Measurements from ENCODE around the gene KIDINS220. TPM values are rescaled to one million over a fixed set of nuclear protein-coding genes. Genes with fewer than 3 reads are reported as not detected.

Gene KIDINS220
- total and polyA plus RNA-seq, 2 of the 13 experiments (the other 11 are each of a cell fraction or from before 2014, with no cell fraction given): 25.2 to 32.3 TPM

GRCh38 chr2:8821276-8822217 lies 15.9 kb downstream of the KIDINS220 start (continued):
- TF ChIP-seq U2AF1 (optimal IDR thresholded peaks at IDR 0.05; ENCODE audit: low read depth, low read length): no peak
- TF ChIP-seq ZNF614 (CRISPR knock-in tag; IDR thresholded peaks at IDR 0.05; ENCODE audit: borderline replicate concordance): no peak; the same call in 1 of the 2 replicates
- no peak for TF ChIP-seq JDP2 (CRISPR knock-in tag; IDR thresholded peaks at IDR 0.05; ENCODE audit: borderline replicate concordance)
- no peak for TF ChIP-seq CTCF (CRISPR knock-in tag; IDR thresholded peaks at IDR 0.05)
- TF ChIP-seq AGO1 (IDR thresholded peaks at IDR 0.05; ENCODE audit: low read depth, low read length, poor library complexity, severe bottlenecking): no peak
- TF ChIP-seq, protein P1, sequence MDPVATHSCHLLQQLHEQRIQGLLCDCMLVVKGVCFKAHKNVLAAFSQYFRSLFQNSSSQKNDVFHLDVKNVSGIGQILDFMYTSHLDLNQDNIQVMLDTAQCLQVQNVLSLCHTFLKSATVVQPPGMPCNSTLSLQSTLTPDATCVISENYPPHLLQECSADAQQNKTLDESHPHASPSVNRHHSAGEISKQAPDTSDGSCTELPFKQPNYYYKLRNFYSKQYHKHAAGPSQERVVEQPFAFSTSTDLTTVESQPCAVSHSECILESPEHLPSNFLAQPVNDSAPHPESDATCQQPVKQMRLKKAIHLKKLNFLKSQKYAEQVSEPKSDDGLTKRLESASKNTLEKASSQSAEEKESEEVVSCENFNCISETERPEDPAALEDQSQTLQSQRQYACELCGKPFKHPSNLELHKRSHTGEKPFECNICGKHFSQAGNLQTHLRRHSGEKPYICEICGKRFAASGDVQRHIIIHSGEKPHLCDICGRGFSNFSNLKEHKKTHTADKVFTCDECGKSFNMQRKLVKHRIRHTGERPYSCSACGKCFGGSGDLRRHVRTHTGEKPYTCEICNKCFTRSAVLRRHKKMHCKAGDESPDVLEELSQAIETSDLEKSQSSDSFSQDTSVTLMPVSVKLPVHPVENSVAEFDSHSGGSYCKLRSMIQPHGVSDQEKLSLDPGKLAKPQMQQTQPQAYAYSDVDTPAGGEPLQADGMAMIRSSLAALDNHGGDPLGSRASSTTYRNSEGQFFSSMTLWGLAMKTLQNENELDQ (CRISPR knock-in tag; IDR thresholded peaks at IDR 0.05; ENCODE audit: borderline replicate concordance): no peak
- TF ChIP-seq PHF5A (CRISPR knock-in tag; IDR thresholded peaks at IDR 0.05; ENCODE audit: low read depth, unreplicated experiment): no peak
- TF ChIP-seq ZNF839 (CRISPR knock-in tag; IDR thresholded peaks at IDR 0.05; ENCODE audit: borderline replicate concordance): no peak
- no peak for TF ChIP-seq SPEN (CRISPR knock-in tag; IDR thresholded peaks at IDR 0.05; ENCODE audit: low read depth)
- no peak for TF ChIP-seq SP1 (IDR thresholded peaks at IDR 0.05)
- TF ChIP-seq SP1 (CRISPR knock-in tag; IDR thresholded peaks at IDR 0.05): no peak
- TF ChIP-seq WIZ (CRISPR knock-in tag; IDR thresholded peaks at IDR 0.05): no peak
- TF ChIP-seq, protein P2, sequence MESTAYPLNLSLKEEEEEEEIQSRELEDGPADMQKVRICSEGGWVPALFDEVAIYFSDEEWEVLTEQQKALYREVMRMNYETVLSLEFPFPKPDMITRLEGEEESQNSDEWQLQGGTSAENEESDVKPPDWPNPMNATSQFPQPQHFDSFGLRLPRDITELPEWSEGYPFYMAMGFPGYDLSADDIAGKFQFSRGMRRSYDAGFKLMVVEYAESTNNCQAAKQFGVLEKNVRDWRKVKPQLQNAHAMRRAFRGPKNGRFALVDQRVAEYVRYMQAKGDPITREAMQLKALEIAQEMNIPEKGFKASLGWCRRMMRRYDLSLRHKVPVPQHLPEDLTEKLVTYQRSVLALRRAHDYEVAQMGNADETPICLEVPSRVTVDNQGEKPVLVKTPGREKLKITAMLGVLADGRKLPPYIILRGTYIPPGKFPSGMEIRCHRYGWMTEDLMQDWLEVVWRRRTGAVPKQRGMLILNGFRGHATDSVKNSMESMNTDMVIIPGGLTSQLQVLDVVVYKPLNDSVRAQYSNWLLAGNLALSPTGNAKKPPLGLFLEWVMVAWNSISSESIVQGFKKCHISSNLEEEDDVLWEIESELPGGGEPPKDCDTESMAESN (CRISPR knock-in tag; conservative IDR thresholded peaks at IDR 0.05): no peak
- TF ChIP-seq, protein P3, sequence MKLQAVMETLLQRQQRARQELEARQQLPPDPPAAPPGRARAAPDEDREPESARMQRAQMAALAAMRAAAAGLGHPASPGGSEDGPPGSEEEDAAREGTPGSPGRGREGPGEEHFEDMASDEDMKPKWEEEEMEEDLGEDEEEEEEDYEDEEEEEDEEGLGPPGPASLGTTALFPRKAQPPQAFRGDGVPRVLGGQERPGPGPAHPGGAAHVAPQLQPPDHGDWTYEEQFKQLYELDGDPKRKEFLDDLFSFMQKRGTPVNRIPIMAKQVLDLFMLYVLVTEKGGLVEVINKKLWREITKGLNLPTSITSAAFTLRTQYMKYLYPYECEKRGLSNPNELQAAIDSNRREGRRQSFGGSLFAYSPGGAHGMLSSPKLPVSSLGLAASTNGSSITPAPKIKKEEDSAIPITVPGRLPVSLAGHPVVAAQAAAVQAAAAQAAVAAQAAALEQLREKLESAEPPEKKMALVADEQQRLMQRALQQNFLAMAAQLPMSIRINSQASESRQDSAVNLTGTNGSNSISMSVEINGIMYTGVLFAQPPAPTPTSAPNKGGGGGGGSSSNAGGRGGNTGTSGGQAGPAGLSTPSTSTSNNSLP (IDR thresholded peaks at IDR 0.05; ENCODE audit: low read depth, low read length): no peak
- no peak for TF ChIP-seq MAF1 (CRISPR knock-in tag; IDR thresholded peaks at IDR 0.05; ENCODE audit: borderline replicate concordance)
- no peak for TF ChIP-seq FOXM1 (CRISPR knock-in tag; IDR thresholded peaks at IDR 0.05)
- no peak for TF ChIP-seq KDM1A (CRISPR knock-in tag; IDR thresholded peaks at IDR 0.05)
- no peak for TF ChIP-seq ZSCAN30 (CRISPR knock-in tag; IDR thresholded peaks at IDR 0.05)
- TF ChIP-seq PREB (CRISPR knock-in tag; IDR thresholded peaks at IDR 0.05): no peak
- no peak for TF ChIP-seq NFIC (IDR thresholded peaks at IDR 0.05; ENCODE audit: low read length)
- TF ChIP-seq ZZZ3 (CRISPR knock-in tag; IDR thresholded peaks at IDR 0.05; ENCODE audit: borderline replicate concordance): no peak

Data from HepG2 (cell line).